ENCODE data around the gene GATAD2A.

GATAD2A gene

GRCh38 chr19:19500975-19501644 is 95.6 kb downstream of the GATAD2A start:
- Histone ChIP-seq H3K36me3 (ENCODE audit: control insufficient read depth, insufficient read depth, low read length) (peaks cover 99% of the 10 kb centered on the region), H3K9me3 (ENCODE audit: control insufficient read depth, low read length) (no peaks in the 10 kb centered on the region), H3K4me3 (ENCODE audit: insufficient read depth, low read depth, low read length, poor library complexity, severe bottlenecking) (no peak overlapping the region), H3K4me1 (ENCODE audit: control insufficient read depth, insufficient read depth, low read length, poor library complexity, severe bottlenecking) (no peaks in the 10 kb centered on the region), H3K27ac (ENCODE audit: insufficient read depth, low read length, poor library complexity, severe bottlenecking) (no peak overlapping the region), H3K27me3 (replicated peaks; ENCODE audit: control insufficient read depth, insufficient read depth, low read length, poor library complexity, severe bottlenecking) (no peaks in the 10 kb centered on the region)
- DNase-seq, result no peak

- no peak for DNase-seq
- Histone ChIP-seq H3K9me3 (ENCODE audit: control insufficient read depth, low read length) (no peaks in the 10 kb centered on the region), H3K4me3 (ENCODE audit: insufficient read depth, low read depth, low read length, poor library complexity, severe bottlenecking) (no peak overlapping the region), H3K27ac (ENCODE audit: insufficient read depth, low read length, poor library complexity, severe bottlenecking) (no peak overlapping the region), H3K27me3 (replicated peaks; ENCODE audit: control insufficient read depth, insufficient read depth, low read length, poor library complexity, severe bottlenecking) (no peaks in the 10 kb centered on the region), H3K36me3 (ENCODE audit: control insufficient read depth, insufficient read depth, low read length) (peaks cover 98% of the 10 kb centered on the region), H3K4me1 (ENCODE audit: control insufficient read depth, insufficient read depth, low read length, poor library complexity, severe bottlenecking) (no peaks in the 10 kb centered on the region)
Measured at GRCh38 chr19:19501798-19502197, 96.3 kb downstream of the GATAD2A start.

GRCh38 chr19:19502281-19502680 is 96.8 kb downstream of the GATAD2A start:
- no peak for DNase-seq
- no peaks in the 10 kb centered on the region for H3K9me3 ChIP-seq (ENCODE audit: control insufficient read depth, low read length)
- H3K27ac ChIP-seq (ENCODE audit: insufficient read depth, low read length, poor library complexity, severe bottlenecking), result no peak overlapping the region

GRCh38 chr19:19502808-19503602 is 97.5 kb downstream of the GATAD2A start:
- H3K36me3 ChIP-seq (ENCODE audit: control insufficient read depth, insufficient read depth, low read length), result peaks cover 86% of the 10 kb centered on the region
- no peaks in the 10 kb centered on the region for H3K4me1 ChIP-seq (ENCODE audit: control insufficient read depth, insufficient read depth, low read length, poor library complexity, severe bottlenecking)
- no peaks in the 10 kb centered on the region for H3K27me3 ChIP-seq (replicated peaks; ENCODE audit: control insufficient read depth, insufficient read depth, low read length, poor library complexity, severe bottlenecking)
- no peaks in the 10 kb centered on the region for H3K9me3 ChIP-seq (ENCODE audit: control insufficient read depth, low read length)
- DNase-seq, result no peak
- no peak overlapping the region for H3K4me3 ChIP-seq (ENCODE audit: insufficient read depth, low read depth, low read length, poor library complexity, severe bottlenecking)
- no peak overlapping the region for H3K27ac ChIP-seq (ENCODE audit: insufficient read depth, low read length, poor library complexity, severe bottlenecking)

More at GRCh38 chr19:19502281-19502680, 96.8 kb downstream of the GATAD2A start:
- Histone ChIP-seq H3K4me3 (ENCODE audit: insufficient read depth, low read depth, low read length, poor library complexity, severe bottlenecking) (no peak overlapping the region), H3K4me1 (ENCODE audit: control insufficient read depth, insufficient read depth, low read length, poor library complexity, severe bottlenecking) (no peaks in the 10 kb centered on the region), H3K36me3 (ENCODE audit: control insufficient read depth, insufficient read depth, low read length) (peaks cover 93% of the 10 kb centered on the region), H3K27me3 (replicated peaks; ENCODE audit: control insufficient read depth, insufficient read depth, low read length, poor library complexity, severe bottlenecking) (no peaks in the 10 kb centered on the region)

GRCh38 chr19:19504754-19505668 is 99.5 kb downstream of the GATAD2A start:
- H3K4me1 ChIP-seq (ENCODE audit: control insufficient read depth, insufficient read depth, low read length, poor library complexity, severe bottlenecking), result no peaks in the 10 kb centered on the region
- H3K27ac ChIP-seq (ENCODE audit: insufficient read depth, low read length, poor library complexity, severe bottlenecking), result no peak overlapping the region
- H3K36me3 ChIP-seq (ENCODE audit: control insufficient read depth, insufficient read depth, low read length), result peaks cover 66% of the 10 kb centered on the region
- no peak for DNase-seq
- H3K27me3 ChIP-seq (replicated peaks; ENCODE audit: control insufficient read depth, insufficient read depth, low read length, poor library complexity, severe bottlenecking), result no peaks in the 10 kb centered on the region
- no peak overlapping the region for H3K4me3 ChIP-seq (ENCODE audit: insufficient read depth, low read depth, low read length, poor library complexity, severe bottlenecking)
- no peaks in the 10 kb centered on the region for H3K9me3 ChIP-seq (ENCODE audit: control insufficient read depth, low read length)

GRCh38 chr19:19505669-19506326 is 100.3 kb downstream of the GATAD2A start:
- Histone ChIP-seq H3K9me3 (ENCODE audit: control insufficient read depth, low read length) (no peaks in the 10 kb centered on the region), H3K4me3 (ENCODE audit: insufficient read depth, low read depth, low read length, poor library complexity, severe bottlenecking) (no peak overlapping the region), H3K4me1 (ENCODE audit: control insufficient read depth, insufficient read depth, low read length, poor library complexity, severe bottlenecking) (no peaks in the 10 kb centered on the region), H3K27me3 (replicated peaks; ENCODE audit: control insufficient read depth, insufficient read depth, low read length, poor library complexity, severe bottlenecking) (no peaks in the 10 kb centered on the region), H3K27ac (ENCODE audit: insufficient read depth, low read length, poor library complexity, severe bottlenecking) (no peak overlapping the region), H3K36me3 (ENCODE audit: control insufficient read depth, insufficient read depth, low read length) (peaks cover 58% of the 10 kb centered on the region)
- no peak for DNase-seq

GRCh38 chr19:19506592-19506991 is 101.1 kb downstream of the GATAD2A start:
- no peaks in the 10 kb centered on the region for H3K27me3 ChIP-seq (replicated peaks; ENCODE audit: control insufficient read depth, insufficient read depth, low read length, poor library complexity, severe bottlenecking)
- no peaks in the 10 kb centered on the region for H3K4me1 ChIP-seq (ENCODE audit: control insufficient read depth, insufficient read depth, low read length, poor library complexity, severe bottlenecking)
- peaks cover 50% of the 10 kb centered on the region for H3K36me3 ChIP-seq (ENCODE audit: control insufficient read depth, insufficient read depth, low read length)
- H3K27ac ChIP-seq (ENCODE audit: insufficient read depth, low read length, poor library complexity, severe bottlenecking), result no peak overlapping the region
- no peak for DNase-seq
- no peak overlapping the region for H3K4me3 ChIP-seq (ENCODE audit: insufficient read depth, low read depth, low read length, poor library complexity, severe bottlenecking)
- H3K9me3 ChIP-seq (ENCODE audit: control insufficient read depth, low read length), result no peaks in the 10 kb centered on the region

GRCh38 chr19:19507354-19507753 is 101.9 kb downstream of the GATAD2A start:
- Histone ChIP-seq H3K4me1 (ENCODE audit: control insufficient read depth, insufficient read depth, low read length, poor library complexity, severe bottlenecking) (no peaks in the 10 kb centered on the region), H3K9me3 (ENCODE audit: control insufficient read depth, low read length) (no peaks in the 10 kb centered on the region), H3K4me3 (ENCODE audit: insufficient read depth, low read depth, low read length, poor library complexity, severe bottlenecking) (no peak overlapping the region), H3K36me3 (ENCODE audit: control insufficient read depth, insufficient read depth, low read length) (peaks cover 42% of the 10 kb centered on the region), H3K27me3 (replicated peaks; ENCODE audit: control insufficient read depth, insufficient read depth, low read length, poor library complexity, severe bottlenecking) (no peaks in the 10 kb centered on the region), H3K27ac (ENCODE audit: insufficient read depth, low read length, poor library complexity, severe bottlenecking) (no peak overlapping the region)
- no peak for DNase-seq

GRCh38 chr19:19508217-19508616 is 102.7 kb downstream of the GATAD2A start:
- no peaks in the 10 kb centered on the region for H3K9me3 ChIP-seq (ENCODE audit: control insufficient read depth, low read length)
- DNase-seq, result no peak
- no peak overlapping the region for H3K4me3 ChIP-seq (ENCODE audit: insufficient read depth, low read depth, low read length, poor library complexity, severe bottlenecking)
- no peaks in the 10 kb centered on the region for H3K4me1 ChIP-seq (ENCODE audit: control insufficient read depth, insufficient read depth, low read length, poor library complexity, severe bottlenecking)
- H3K27me3 ChIP-seq (replicated peaks; ENCODE audit: control insufficient read depth, insufficient read depth, low read length, poor library complexity, severe bottlenecking), result no peaks in the 10 kb centered on the region
- H3K36me3 ChIP-seq (ENCODE audit: control insufficient read depth, insufficient read depth, low read length), result peaks cover 33% of the 10 kb centered on the region
- no peak overlapping the region for H3K27ac ChIP-seq (ENCODE audit: insufficient read depth, low read length, poor library complexity, severe bottlenecking)
